ENCODE results near the gene TMCC2.

TMCC2 gene

GRCh38 chr1:205313563-205314308 is 86.0 kb downstream of the TMCC2 start:
- peak; percentile 62; the same call in 1 of the 2 replicates for TF ChIP-seq EP300 (IDR thresholded peaks at IDR 0.05; ENCODE audit: borderline replicate concordance)
- TF ChIP-seq REST (IDR thresholded peaks at IDR 0.05; ENCODE audit: low read depth): no peak
- TF ChIP-seq TEAD4 (IDR thresholded peaks at IDR 0.05): peak; percentile 92
- TF ChIP-seq ZBTB7A (IDR thresholded peaks at IDR 0.05; ENCODE audit: low read depth): no peak
- peak; percentile 13; the same call in 1 of the 2 replicates for TF ChIP-seq MAX (IDR thresholded peaks at IDR 0.05)
- no peak for TF ChIP-seq YY1 (IDR thresholded peaks at IDR 0.05; ENCODE audit: low read depth)
- no peak for TF ChIP-seq USF1 (IDR thresholded peaks at IDR 0.05)
- TF ChIP-seq CREB1 (IDR thresholded peaks at IDR 0.05; ENCODE audit: low read depth): no peak
- no peak for TF ChIP-seq RAD21 (IDR thresholded peaks at IDR 0.05; ENCODE audit: low read depth)
- TF ChIP-seq TAF1 (IDR thresholded peaks at IDR 0.05; ENCODE audit: low read depth): no peak
- TF ChIP-seq TCF12 (IDR thresholded peaks at IDR 0.05; ENCODE audit: low read depth): peak; percentile 62; the same call in 1 of the 2 replicates
- TF ChIP-seq EGR1 (IDR thresholded peaks at IDR 0.05): no peak
- peak; percentile 63; the same call in 1 of the 2 replicates for TF ChIP-seq NFIC (IDR thresholded peaks at IDR 0.05)

- TF ChIP-seq EGR1 (IDR thresholded peaks at IDR 0.05): no peak
- TF ChIP-seq EP300 (IDR thresholded peaks at IDR 0.05; ENCODE audit: borderline replicate concordance): no peak
- TF ChIP-seq FOXM1 (IDR thresholded peaks at IDR 0.05; ENCODE audit: borderline replicate concordance, low read depth): no peak
- TF ChIP-seq ZBTB7A (IDR thresholded peaks at IDR 0.05; ENCODE audit: low read depth): no peak
- TF ChIP-seq USF1 (IDR thresholded peaks at IDR 0.05): no peak
- TF ChIP-seq RAD21 (IDR thresholded peaks at IDR 0.05; ENCODE audit: low read depth): no peak
- TF ChIP-seq MAX (IDR thresholded peaks at IDR 0.05): no peak
- no peak for TF ChIP-seq TCF12 (IDR thresholded peaks at IDR 0.05; ENCODE audit: low read depth)
These were observed 87.4 kb downstream of the TMCC2 start for GRCh38 chr1:205315008-205315618.

GRCh38 chr1:205316161-205316566 is 88.4 kb downstream of the TMCC2 start:
- TF ChIP-seq TCF12 (IDR thresholded peaks at IDR 0.05; ENCODE audit: low read depth) (no peak), FOXM1 (IDR thresholded peaks at IDR 0.05; ENCODE audit: borderline replicate concordance, low read depth) (no peak), ZBTB7A (IDR thresholded peaks at IDR 0.05; ENCODE audit: low read depth) (no peak), NFIC (IDR thresholded peaks at IDR 0.05) (no peak), RAD21 (IDR thresholded peaks at IDR 0.05; ENCODE audit: low read depth) (no peak), TEAD4 (IDR thresholded peaks at IDR 0.05) (no peak), EP300 (IDR thresholded peaks at IDR 0.05; ENCODE audit: borderline replicate concordance) (no peak), USF1 (IDR thresholded peaks at IDR 0.05) (no peak), TAF1 (IDR thresholded peaks at IDR 0.05; ENCODE audit: low read depth) (no peak), EGR1 (IDR thresholded peaks at IDR 0.05) (no peak), MAX (IDR thresholded peaks at IDR 0.05) (no peak), CEBPB (IDR thresholded peaks at IDR 0.05) (no peak), YY1 (IDR thresholded peaks at IDR 0.05; ENCODE audit: low read depth) (no peak), CREB1 (IDR thresholded peaks at IDR 0.05; ENCODE audit: low read depth) (no peak), REST (IDR thresholded peaks at IDR 0.05; ENCODE audit: low read depth) (no peak)

- no peak for TF ChIP-seq EGR1 (IDR thresholded peaks at IDR 0.05)
- peak; percentile 97 for TF ChIP-seq NFIC (IDR thresholded peaks at IDR 0.05)
- TF ChIP-seq MAX (IDR thresholded peaks at IDR 0.05): peak; percentile 78; the same call in 1 of the 2 replicates
- peak; percentile 81 for TF ChIP-seq EP300 (IDR thresholded peaks at IDR 0.05; ENCODE audit: borderline replicate concordance)
- no peak for TF ChIP-seq ZBTB7A (IDR thresholded peaks at IDR 0.05; ENCODE audit: low read depth)
- TF ChIP-seq CEBPB (IDR thresholded peaks at IDR 0.05): no peak
- TF ChIP-seq RAD21 (IDR thresholded peaks at IDR 0.05; ENCODE audit: low read depth): peak; percentile 16; the same call in 1 of the 2 replicates
- no peak for TF ChIP-seq FOXM1 (IDR thresholded peaks at IDR 0.05; ENCODE audit: borderline replicate concordance, low read depth)
- TF ChIP-seq TCF12 (IDR thresholded peaks at IDR 0.05; ENCODE audit: low read depth): peak; percentile 93
- TF ChIP-seq CREB1 (IDR thresholded peaks at IDR 0.05; ENCODE audit: low read depth): no peak
- no peak for TF ChIP-seq TAF1 (IDR thresholded peaks at IDR 0.05; ENCODE audit: low read depth)
- TF ChIP-seq REST (IDR thresholded peaks at IDR 0.05; ENCODE audit: low read depth): no peak
- no peak; the same call in 1 of the 2 replicates for TF ChIP-seq USF1 (IDR thresholded peaks at IDR 0.05)
These were observed 89.7 kb downstream of the TMCC2 start for GRCh38 chr1:205317311-205317917.

Data from Ishikawa (cell line).